ENCODE results near the gene ASB9.
"Not testable (repeated sequence)": the region's sequence is repeated elsewhere in the genome, so short reads cannot be mapped to it uniquely, and the experiment has no call there.

The ASB9 gene, protein sequence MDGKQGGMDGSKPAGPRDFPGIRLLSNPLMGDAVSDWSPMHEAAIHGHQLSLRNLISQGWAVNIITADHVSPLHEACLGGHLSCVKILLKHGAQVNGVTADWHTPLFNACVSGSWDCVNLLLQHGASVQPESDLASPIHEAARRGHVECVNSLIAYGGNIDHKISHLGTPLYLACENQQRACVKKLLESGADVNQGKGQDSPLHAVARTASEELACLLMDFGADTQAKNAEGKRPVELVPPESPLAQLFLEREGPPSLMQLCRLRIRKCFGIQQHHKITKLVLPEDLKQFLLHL

DNA sequence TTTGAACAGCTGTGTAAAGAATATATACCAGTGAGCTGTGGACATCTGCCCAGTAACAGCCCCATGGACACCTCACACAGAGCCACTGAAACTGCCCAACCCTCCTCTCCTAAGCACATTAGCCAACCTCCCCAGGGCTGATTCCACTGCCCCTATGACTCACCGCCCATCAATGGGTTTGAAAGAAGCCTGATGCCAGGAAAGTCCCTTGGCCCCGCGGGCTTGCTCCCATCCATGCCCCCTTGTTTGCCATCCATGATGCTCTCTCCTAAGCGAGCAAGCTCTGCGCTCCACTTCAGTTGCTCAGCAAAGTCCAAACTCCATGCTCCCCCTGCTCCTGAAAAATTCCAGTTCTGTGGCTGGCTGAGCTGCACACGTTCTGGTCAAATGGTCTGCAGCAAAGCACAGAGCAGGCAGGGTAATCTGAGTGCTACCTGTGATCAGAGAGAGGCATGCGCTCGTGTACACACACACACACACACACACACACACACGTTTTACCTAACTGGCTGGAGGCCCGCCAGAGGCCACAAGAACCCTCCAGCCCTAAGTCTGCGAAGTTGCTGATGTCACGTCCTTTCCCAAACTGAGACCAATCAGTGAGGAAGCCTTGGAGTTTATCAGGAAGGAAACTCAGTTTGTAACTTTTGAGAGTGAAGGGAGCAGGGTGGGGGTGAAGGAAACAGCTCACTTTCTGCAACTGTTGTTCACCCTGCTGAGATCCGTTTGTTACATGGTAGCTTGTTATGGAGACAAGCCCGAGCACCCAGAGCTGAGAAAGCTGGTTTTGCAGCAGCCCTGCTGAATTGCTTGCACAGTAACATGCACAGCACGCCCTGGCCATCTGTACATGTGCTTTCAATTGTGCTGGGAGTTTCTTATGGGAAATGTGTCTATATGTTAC lies at the start of gene ASB9:
TSS of gene ASB9 (minus strand) at position 466 of the 904 bp plus-strand sequence. CDS start at position 257, 209 bp downstream.
- DNase-seq (ENCODE audit: low spot score), result peak; percentile 58

DNA sequence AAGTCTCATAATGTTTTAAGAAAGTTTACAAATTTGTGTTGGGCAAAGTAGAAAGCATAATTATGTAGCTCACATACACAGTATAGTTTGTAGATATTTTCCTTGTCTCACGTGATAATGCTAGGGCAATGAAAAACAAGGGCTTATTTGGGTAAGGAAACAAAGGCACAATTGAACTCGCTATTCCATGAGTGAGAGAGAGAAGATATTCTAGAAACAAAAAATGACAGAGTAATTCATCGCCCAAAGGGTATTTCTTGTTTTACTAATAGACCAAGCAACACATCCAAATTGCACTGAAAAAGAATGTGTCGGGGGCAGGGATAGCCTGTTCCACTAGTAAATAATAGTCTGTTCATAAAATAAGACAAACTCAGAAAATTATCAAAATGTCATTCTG lies 49.2 kb upstream of the ASB9 start:
- DNase-seq (ENCODE audit: low spot score), result no peak

DNA sequence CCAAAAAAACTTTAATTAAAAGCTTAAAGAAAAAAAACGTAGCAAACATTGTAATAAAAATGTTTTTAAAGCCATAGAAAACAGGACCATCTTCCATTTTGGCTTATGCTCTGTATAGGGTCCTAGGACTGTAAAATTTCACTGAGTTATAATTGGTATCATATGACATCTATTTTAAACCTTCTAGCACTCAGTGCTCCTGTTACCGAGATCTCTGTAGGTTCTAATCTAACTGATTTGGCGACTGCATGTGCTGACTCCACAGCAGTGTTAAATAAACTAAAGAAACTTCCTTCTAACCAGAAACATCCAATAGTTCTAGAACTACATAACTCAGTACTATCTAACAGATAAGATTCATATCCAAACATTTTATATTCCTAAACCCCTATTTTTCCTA lies 45.6 kb upstream of the ASB9 start, which contains the start of gene ASB11:
TSS of gene ASB11 (minus strand) at position 132 of the 400 bp plus-strand sequence. CDS start at position 97, 35 bp downstream.
- no peak for DNase-seq (ENCODE audit: low spot score)

DNA sequence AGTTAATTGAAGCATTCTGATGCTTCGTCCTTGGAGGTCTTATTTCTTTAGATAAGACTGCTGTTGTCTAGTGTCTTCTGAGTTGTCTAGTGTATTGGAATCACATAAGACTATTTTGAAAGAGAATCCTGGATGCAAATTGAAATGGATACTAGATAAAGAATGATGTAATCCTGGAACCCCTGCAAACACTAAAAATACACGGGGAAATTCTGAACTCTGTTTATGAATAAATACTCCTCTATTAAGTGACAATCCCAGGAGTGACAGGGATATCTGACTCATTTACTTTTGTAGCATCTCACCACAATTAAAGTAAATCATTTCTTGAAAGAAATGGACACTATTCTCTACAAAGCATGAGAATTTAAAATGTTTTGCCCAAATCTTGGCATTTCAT lies 44.6 kb upstream of the ASB9 start:
- DNase-seq (ENCODE audit: low spot score), result no peak

DNA sequence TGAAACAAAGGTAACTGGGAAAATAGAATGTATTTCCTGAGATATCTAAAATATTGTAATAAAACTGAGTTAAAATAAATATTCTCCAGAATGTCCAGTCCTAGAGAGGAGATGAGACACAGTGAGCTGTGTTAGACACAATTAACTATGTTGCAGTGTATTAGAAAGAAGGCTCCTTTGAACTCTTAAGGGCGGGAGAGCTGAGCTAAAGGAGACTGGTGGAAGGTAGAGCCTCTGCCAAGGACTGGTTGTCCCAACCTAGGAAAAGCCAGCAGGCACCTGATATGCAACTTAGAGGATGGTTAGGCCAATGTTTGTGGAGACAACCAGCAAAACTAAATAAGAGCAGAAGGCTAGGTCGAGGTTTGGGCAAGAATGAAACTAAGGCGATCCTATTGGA lies 41.2 kb upstream of the ASB9 start:
- DNase-seq (ENCODE audit: low spot score), result no peak

DNA sequence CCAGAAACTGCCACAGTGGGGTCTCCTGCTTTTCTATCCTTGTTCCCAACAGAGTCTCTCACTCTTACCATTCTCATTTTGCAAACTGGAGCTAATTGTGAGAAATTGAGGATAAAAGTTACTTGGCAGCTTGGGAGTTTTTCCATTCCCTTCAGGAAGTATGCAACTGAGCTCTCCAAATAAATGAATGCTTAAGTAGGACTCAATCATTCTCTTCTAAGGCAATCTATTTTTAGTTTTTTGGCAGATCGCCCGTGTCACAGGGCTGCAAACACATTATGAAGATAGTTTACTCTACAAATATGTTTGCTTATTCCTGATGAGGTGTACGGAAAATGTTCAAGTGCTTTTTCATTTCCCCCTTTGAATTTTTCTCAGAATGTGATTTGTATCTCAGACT lies 40.2 kb upstream of the ASB9 start:
- no peak for DNase-seq (ENCODE audit: low spot score)

DNA sequence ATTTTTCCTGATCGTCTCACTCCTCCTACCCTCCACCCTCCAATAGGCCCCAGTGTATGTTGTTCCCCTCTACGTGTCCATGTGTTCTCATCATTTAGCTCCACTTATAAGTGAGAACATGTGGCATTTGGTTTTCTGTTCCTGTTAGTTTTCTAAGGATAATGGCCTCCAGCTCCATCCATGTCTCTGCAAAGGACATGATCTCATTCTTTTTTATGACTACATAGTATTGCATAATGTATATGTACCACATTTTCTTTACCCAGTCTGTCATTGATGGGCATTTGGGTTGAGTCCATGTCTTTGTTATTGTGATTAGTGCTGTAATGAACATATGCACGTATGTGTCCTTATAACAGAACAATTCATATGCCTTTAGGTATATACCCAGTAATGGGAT lies 36.0 kb upstream of the ASB9 start:
- not testable (repeated sequence) for DNase-seq (ENCODE audit: low spot score)

DNA sequence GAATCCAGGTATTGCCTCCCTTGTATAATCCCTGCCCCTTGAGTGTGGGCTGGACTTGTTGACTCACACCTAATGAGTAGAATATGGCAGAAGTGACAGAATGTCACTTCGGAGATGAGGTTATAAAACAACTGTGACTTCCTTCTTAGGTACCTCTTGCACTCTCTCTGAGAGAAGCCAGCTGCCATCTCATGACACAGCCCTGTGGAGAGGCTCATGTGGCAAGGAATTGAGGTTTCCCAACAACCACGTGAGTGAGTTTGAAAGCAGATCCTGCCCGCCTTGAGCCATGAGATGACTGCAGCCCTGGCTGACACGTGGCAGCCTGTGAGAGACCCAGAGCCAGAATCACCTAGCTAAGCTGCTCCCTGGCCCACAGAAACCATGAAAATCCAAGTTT lies 32.0 kb upstream of the ASB9 start:
- DNase-seq (ENCODE audit: low spot score), result peak; percentile 17

DNA sequence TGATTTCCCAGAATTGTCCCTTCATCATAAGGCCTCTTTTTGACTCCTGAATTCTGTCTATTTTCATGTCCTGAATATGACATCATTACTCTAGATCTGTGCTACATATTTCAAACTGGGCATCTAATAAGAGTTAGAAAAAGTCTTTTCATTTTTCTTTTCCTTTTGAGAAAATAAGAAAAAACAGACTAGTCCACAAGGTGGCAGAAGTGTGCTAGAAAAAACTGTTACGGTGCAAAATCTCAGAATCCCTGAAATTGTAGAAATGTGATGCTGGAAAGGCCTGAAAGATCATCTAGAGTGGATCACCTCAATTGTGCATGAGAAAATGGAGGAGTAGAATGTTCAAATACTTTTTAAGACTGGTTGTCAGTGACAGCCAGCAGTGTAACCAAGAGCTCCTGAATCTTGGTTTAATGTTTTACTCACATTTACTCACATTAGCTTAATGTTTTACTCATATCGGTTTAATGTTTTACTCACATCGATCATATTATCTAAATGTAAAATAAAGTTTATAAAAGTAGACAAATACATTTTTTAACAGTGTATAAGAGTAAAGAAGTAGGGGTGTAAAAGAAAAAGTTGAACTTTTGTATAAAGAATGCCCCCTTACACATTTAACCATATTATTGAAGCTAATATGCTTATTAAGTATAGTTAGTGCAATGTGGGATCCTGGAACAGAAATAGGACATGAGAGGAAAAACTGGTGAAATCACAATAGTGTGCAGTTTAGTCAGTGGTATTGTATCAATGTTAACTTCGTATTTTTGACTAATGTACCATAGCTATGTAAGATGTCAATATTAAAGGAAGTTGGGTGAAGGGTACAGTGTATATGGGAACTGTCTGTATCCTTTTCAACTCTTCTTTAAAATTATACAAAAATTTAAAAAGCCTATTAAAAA lies 30.3 kb upstream of the ASB9 start:
- DNase-seq (ENCODE audit: low spot score), result peak; percentile 21

DNA sequence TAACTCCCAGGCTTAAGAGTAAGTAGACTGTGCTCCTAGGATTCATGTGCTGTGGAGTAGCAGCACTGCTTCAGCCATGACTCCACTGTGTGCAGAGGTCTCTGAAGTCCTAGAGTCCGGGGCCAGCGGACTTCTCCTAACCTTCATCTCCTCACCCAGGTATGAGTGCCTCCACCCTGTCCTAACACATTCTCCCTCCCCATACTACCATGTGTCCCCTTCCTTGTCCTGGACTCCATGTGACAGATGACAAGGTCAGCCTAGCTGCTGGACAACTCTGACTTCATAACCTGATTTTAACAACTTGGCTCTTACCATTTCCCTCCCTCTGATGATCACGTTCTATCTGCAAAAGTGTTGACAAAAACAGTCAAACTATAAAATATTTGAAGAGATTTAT lies 28.9 kb upstream of the ASB9 start:
- no peak for DNase-seq (ENCODE audit: low spot score)

DNA sequence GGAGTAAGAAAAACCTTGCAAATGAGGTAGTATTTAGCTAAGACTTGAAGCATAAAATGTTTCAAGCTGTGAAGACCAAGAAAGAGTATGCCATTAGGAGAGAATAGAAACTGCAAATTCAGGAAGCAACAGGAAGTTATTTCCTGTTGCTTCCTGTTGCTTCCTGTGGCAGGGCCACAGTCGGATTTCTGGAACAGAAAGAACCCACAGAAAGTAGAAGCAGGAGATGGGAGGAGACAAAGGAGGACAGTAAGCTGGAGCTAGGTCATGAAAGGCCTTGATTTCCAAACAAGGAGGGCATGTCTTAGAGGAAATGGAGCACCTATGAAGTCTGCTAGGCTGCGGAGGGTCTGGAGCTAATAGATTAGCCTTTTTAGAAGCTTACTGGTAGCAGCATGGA lies 28.3 kb upstream of the ASB9 start:
- DNase-seq (ENCODE audit: low spot score), result no peak

DNA sequence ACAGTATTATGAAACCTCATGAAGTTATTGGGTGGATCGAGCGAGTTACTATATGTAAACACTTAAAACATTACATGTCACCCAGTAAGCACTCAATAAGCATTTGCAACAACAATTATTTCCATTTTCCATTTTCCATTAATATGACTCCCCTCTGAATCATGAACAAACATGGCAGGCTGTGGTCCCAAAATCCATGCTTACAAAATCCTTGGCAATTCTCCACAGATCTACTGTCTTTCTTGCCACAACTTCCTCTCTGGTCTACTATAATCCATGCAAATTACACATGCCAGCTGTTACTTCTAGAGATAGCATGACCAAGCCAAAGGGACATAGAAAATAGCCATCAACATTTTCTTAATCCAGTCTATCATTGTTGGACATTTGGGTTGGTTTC lies 23.6 kb upstream of the ASB9 start:
- no peak for DNase-seq (ENCODE audit: low spot score)

DNA sequence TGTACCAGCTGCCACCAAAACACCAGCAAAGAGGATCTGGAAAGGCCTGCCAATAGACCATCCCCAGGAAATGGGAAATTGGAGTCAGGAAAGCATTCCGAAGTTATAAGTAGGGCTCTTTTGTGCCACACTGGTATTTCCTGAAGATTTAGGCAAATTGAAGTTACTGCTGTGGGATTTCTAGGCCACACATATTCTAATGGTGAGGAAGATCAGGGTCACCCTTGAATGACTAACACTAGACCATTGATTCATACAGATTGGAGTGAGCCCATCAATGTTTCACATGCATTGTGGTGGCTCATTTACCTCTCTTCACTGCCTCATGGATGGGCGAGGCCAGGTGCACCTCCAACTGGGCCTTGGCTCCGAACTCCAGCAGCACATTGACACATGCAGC lies 23.0 kb upstream of the ASB9 start:
- DNase-seq (ENCODE audit: low spot score), result no peak

DNA sequence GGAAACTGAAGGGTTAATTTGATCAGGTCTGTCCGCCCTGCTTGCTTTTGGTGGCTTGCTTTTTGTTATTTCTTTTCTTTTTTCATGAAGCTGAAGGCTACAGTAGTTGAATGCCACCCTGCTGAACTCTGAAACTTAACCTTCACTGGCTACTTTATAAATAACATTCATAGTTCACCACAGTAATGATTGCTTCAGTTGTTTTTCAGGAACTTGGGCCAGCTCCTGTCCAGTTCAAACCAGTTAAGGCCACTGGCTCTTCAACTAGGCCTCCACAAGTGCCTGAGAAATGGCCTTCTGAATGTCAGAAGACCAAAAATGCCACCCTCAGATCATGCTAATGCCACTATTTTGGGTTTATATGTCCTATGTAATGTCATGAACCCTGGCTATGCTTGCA lies 7.7 kb upstream of the ASB9 start:
- DNase-seq (ENCODE audit: low spot score), result no peak

DNA sequence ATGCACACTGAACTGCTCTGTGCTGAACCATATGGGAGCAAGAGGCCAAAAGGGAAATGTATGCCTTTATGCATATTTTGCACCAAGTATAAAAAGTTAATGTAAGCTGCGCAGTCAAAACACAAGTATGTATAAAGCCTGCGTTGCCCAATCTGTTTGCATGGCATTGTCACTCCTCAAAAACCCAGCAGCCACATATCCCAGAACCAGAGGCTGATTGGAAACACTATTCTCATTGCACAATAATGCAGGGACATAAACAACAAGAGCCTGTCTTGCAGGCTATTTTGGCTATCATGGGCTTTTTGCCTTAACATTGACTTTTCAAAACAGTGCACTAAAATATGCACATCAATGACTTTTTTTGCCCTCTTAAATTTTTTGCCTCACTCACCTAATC lies 5.1 kb upstream of the ASB9 start:
- DNase-seq (ENCODE audit: low spot score), result no peak

DNA sequence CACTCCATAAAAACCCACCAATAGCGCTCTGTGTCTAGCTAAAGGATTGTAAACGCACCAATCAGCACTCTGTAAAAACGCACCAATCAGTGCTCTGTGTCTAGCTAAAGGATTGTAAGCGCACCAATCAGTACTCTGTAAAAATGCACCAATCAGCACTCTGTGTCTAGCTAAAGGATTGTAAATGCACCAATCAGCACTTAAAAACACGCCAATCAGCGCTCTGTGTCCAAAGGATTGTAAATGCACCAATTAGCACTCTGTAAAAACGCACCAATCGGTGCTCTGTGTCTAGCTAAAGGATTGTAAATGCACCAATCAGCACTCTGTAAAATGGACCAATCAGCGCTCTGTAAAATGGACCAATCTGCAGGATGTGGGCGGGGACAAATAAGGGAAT lies 3.4 kb upstream of the ASB9 start:
- not testable (repeated sequence) for DNase-seq (ENCODE audit: low spot score)

DNA sequence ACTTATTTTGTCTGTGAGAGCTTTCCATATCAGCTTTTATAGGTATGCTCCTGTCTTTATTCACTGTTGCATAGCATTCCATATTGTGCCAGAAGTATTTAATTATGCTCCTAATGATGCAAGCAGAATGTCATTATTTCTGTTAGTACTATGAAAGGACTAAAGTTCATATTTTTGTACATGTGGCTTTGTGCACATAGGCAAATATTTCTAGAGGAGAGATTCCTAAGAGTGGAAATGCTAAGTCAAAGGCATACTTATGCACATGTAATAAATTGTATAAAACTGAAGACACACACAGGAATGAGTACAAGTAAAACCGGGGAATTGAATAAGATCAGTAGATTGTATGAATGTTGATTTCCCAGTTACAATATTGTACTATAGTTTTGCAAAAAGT lies 1.9 kb upstream of the ASB9 start:
- DNase-seq (ENCODE audit: low spot score), result no peak

DNA sequence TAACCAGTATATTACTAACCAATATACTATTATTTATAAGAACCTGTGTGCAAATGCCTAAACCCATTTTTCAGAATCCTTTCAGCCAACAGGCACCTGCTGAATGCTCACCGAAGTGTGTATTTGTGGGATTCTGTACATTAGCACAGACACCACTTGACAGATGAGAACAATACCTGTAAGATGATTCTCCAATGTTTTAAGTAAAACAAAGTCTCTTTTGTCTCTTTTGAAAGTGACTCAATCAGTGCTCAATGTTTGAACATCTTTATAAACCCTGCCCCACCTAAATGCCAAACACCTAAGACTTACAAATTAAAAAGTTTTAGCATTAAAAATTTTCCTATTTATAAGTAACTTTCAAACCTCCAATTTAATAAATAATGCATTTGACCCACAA lies 763 bp downstream of the ASB9 start:
- DNase-seq (ENCODE audit: low spot score), result no peak

DNA sequence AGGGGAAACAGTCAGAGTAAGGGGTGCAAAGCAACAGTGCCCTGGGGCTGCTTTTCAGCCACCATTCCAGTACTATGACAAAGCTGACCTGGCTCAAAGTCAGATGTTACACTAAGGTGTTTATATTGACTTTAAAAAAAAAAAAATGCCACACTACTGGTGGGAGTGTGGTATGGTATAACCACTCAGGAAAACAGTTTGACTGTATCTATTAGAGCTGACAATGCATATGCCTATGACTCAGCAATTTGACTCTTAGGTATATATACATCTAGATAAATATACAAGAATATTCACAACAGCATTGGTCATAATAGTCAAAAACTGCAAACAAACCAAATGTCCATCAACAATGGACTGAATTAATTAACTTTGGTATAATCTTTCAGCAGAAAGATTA lies 15.0 kb downstream of the ASB9 start:
- DNase-seq (ENCODE audit: low spot score), result no peak

DNA sequence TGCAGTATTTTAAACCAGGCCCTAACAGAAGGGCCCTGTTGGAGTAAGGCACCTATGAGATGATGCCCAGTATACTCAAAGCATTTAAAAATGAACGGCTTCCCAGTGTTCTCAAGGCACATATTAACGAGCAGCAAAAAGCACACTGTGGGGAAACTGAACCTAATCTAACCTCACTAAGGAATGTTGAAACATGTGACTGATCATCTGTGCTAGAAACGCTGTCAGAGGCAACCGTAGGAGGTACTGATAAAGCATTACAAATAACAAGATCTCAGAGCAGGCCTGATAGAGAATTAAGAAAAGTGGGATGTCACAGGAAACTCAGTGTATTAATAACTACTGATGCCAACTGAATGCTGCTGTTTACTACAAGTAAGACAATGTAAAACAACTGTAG lies 24.0 kb downstream of the ASB9 start:
- no peak for DNase-seq (ENCODE audit: low spot score)

DNA sequence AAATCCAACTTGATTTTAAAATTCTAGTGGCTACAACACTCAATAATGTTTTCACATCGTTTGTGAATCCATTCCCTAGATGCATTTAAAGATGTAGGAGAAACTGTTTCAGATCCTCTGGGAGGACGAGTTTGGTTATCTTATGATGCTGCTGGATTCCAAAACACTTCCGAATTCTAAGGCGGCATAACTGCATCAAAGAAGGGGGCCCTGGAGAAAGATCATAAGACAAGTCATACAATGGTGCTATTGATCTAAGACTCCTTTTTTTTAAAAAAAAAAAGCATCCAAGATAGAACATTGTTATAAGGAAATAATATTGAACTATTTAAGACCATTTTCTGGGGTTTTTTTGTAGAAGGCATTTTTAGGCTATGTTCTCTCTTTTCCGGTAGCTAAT lies 25.5 kb downstream of the ASB9 start:
- DNase-seq (ENCODE audit: low spot score), result no peak

DNA sequence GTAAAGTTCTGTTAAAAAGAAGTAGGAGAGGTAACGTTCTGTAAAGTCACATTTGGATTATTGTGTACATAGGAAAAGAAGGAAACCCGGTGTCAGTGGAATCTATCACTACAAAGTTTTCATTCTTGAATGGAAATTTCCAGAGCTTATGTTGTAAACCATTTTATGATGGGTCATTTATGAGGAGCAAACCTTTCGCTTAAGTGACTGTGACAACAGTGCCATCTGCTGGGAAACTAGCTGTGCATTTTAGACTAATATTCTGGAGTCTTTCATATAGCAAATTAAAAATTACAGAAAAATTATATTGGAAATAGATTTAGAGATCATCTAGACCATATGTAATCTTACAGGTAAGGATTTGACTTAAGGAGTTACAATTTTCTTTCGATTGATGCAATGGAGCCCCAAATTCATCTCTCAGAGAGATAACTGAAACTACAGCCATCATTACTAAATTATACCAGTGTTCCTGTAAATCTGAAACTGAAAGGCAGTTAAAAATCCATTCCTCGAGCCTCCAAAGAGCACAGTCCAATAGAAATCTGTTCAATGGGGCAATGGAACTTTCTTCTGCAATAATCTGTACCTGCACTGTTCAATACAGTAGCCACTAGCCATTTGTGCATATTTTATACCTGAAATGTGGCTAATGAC lies 26.9 kb downstream of the ASB9 start:
- DNase-seq (ENCODE audit: low spot score), result peak; percentile 39

Data from AG20443 (cell line).